ENCODE results near the gene KMT2E.

- TF ChIP-seq EZH2phosphoT487 (IDR thresholded peaks at IDR 0.05; ENCODE audit: insufficient read depth, low read depth) (no peak), EZH2 (IDR thresholded peaks at IDR 0.05; ENCODE audit: insufficient read depth, poor library complexity, severe bottlenecking) (no peak)
Measured at GRCh38 chr7:105133358-105133757, 119.4 kb downstream of the KMT2E start.

Measured in GM23248 (cell line).